ENCODE results near the gene POLR1G. TPM values are rescaled to one million over a fixed set of nuclear protein-coding genes. Genes with fewer than 3 reads are reported as not detected.

The POLR1G gene
- total RNA-seq, 4 donors from 2014 or later: 0.88 to 10.7 (median 2.5) TPM

DNA sequence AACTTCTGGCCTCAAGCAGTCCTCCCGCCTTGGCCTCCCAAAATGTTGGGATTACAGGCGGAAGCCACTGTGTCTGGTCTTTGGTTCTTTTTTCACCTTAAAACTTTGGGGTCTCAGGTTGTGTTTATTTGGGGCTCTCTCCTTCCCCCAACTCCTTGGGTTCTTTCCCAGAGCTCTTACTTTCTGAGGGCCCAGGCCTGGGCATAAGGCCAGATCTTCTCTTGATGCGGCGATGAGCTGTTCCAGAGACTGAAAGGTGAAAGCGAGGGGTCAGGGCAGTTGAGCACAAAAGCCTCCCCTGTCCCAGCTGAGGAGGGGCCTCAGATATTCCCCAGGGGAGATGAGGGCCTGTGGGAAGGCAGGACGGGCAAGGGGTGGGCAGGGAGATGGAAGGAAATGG, 7.1 kb downstream of the POLR1G start:
- no peak for DNase-seq
- H3K27me3 ChIP-seq: no peaks in the 10 kb centered on the region
- peaks cover 0 to under 1% (median 0%) of the 10 kb centered on the region in 4 donors for H3K4me1 ChIP-seq
- no peak overlapping the region for H3K27ac ChIP-seq
- no peak overlapping the region for H3K4me3 ChIP-seq
- peaks cover 0 to 54% (median 0%) of the 10 kb centered on the region in 3 donors for H3K36me3 ChIP-seq
- no peaks in the 10 kb centered on the region for H3K9me3 ChIP-seq
- TF ChIP-seq, protein P1, sequence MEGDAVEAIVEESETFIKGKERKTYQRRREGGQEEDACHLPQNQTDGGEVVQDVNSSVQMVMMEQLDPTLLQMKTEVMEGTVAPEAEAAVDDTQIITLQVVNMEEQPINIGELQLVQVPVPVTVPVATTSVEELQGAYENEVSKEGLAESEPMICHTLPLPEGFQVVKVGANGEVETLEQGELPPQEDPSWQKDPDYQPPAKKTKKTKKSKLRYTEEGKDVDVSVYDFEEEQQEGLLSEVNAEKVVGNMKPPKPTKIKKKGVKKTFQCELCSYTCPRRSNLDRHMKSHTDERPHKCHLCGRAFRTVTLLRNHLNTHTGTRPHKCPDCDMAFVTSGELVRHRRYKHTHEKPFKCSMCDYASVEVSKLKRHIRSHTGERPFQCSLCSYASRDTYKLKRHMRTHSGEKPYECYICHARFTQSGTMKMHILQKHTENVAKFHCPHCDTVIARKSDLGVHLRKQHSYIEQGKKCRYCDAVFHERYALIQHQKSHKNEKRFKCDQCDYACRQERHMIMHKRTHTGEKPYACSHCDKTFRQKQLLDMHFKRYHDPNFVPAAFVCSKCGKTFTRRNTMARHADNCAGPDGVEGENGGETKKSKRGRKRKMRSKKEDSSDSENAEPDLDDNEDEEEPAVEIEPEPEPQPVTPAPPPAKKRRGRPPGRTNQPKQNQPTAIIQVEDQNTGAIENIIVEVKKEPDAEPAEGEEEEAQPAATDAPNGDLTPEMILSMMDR (IDR thresholded peaks at IDR 0.05): no peak
- no peak for TF ChIP-seq POLR2A (IDR thresholded peaks at IDR 0.05)

DNA sequence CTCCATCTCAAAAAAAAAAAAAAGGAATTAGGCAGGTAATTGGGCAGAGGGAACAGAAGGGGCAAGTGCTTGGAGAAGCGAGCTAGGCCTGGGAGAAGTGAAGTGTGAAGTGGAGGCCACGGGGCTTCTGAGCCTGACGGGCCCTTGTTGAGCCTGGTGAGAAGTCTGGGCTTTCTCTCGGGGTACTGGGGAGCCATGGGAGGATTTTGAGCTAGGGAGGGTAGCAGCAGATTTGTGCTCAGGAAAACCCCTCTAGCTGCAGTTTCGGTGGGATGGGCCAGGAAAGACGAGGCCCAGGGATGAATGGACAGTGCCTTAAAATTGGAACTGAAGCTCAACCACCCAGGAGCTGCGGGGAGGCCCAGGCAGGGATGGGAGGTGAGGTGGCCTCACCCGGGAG, 8.0 kb downstream of the POLR1G start:
- H3K4me3 ChIP-seq: no peak overlapping the region
- peaks cover 0 to 7% (median 1%) of the 10 kb centered on the region in 4 donors for H3K4me1 ChIP-seq
- TF ChIP-seq POLR2A (IDR thresholded peaks at IDR 0.05): no peak
- TF ChIP-seq, protein P1 (IDR thresholded peaks at IDR 0.05): no peak
- DNase-seq: no peak
- H3K9me3 ChIP-seq: no peaks in the 10 kb centered on the region
- no peaks in the 10 kb centered on the region for H3K27me3 ChIP-seq
- peaks cover 0 to 64% (median 0%) of the 10 kb centered on the region in 3 donors for H3K36me3 ChIP-seq
- no peak overlapping the region for H3K27ac ChIP-seq

DNA sequence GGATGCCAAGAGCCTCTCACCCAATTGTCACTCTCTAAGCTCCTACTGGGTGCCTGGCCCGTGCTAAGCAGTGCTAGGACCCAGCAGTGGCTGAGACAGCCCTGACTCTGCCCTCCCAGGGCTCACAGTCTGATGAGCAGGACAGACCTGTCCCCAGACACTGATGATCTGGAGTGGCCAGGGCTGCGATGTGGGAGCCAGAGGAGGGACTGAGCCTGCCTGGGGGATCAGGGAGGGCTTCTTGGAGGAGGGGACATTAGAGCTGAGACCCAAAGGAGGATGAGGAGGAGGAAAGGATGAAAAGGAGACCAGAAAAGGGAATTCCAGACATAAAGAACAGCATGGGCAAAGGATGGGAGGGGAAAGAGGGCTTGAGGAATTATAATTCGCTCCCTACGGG, 10.7 kb downstream of the POLR1G start:
- TF ChIP-seq, protein P1 (IDR thresholded peaks at IDR 0.05): no peak
- TF ChIP-seq POLR2A (IDR thresholded peaks at IDR 0.05): no peak
- DNase-seq: no peak
- H3K27me3 ChIP-seq: no peaks in the 10 kb centered on the region
- no peak overlapping the region for H3K4me3 ChIP-seq
- H3K27ac ChIP-seq: no peak overlapping the region
- H3K9me3 ChIP-seq: no peaks in the 10 kb centered on the region
- peaks cover 0 to 10% (median 4%) of the 10 kb centered on the region in 4 donors for H3K4me1 ChIP-seq
- peaks cover 0 to 79% (median 0%) of the 10 kb centered on the region in 3 donors for H3K36me3 ChIP-seq

DNA sequence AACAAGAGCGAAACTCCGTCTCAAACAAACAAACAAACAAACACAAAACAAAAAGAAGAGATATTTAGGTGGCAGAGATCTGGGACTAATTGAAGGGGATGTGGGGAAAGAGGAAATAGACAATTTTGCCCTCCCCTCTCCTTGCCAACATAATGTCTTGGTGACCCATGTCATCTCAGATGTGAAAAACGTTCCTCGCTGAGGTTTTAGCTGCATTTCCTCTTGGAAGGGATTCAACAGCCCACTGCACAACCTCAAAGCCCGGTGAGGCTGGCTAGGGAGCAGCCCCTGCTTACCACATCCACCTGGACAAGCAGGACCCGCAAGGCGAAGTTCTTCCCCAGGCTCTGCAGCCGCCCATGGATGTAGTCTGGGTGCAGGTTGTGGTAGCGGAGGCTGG, 12.4 kb downstream of the POLR1G start:
- Histone ChIP-seq H3K36me3 (peaks cover 0 to 63% (median 0%) of the 10 kb centered on the region in 3 donors), H3K4me3 (no peak overlapping the region), H3K4me1 (peaks cover 0 to 20% (median 14%) of the 10 kb centered on the region in 4 donors), H3K9me3 (no peaks in the 10 kb centered on the region), H3K27ac (peak overlapping the region in 2 of 4 donors; percentile 30 to 78), H3K27me3 (no peaks in the 10 kb centered on the region)
- TF ChIP-seq, protein P1 (IDR thresholded peaks at IDR 0.05): no peak
- no peak for TF ChIP-seq POLR2A (IDR thresholded peaks at IDR 0.05)
- peak in 1 of 3 donors; percentile 29 for DNase-seq

DNA sequence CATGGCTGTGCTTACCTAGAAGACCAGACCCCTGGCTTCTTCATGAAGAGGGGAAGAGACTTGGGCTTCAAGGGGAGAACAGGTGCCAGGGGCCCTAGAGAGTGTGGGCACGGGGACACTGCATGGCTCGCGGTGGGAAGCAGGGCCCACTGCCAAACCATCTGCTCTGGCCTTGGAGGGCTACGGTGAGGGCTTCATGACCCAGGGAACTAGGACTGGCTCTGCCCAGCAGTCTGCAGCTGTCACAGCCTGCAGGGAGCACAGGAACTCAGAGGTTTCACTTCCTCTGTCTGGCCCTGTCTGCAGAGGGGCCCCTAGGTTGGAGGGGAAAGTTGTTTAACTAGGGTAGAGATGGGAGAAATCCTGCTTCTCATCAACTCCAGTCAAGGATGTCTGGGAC, 13.0 kb downstream of the POLR1G start:
- Histone ChIP-seq H3K9me3 (no peaks in the 10 kb centered on the region), H3K27me3 (no peaks in the 10 kb centered on the region), H3K27ac (peak overlapping the region; percentile 20 to 78 (median 40)), H3K36me3 (peaks cover 0 to 58% (median 0%) of the 10 kb centered on the region in 3 donors), H3K4me1 (peaks cover 0 to 24% (median 16%) of the 10 kb centered on the region in 4 donors), H3K4me3 (no peak overlapping the region)
- TF ChIP-seq, protein P1 (IDR thresholded peaks at IDR 0.05): no peak
- TF ChIP-seq POLR2A (IDR thresholded peaks at IDR 0.05): no peak
- DNase-seq: peak in 2 of 3 donors; percentile 75 to 78

Measured in Peyer's patch (tissue), 4 donors.